ENCODE measurements around the gene P3H1. TPM values are rescaled to one million over a fixed set of nuclear protein-coding genes. Genes with fewer than 3 reads are reported as not detected.

The P3H1 gene
- total RNA-seq, 1 donor from 2014 or later = 22.0 TPM

- DNase-seq (ENCODE audit: low spot score) = peak; percentile 67
These were observed 23.3 kb downstream of the P3H1 start for GRCh38 chr1:42743317-42744147.

- no peak for DNase-seq (ENCODE audit: low spot score)
These were observed 24.1 kb downstream of the P3H1 start for GRCh38 chr1:42742617-42743316.

DNA sequence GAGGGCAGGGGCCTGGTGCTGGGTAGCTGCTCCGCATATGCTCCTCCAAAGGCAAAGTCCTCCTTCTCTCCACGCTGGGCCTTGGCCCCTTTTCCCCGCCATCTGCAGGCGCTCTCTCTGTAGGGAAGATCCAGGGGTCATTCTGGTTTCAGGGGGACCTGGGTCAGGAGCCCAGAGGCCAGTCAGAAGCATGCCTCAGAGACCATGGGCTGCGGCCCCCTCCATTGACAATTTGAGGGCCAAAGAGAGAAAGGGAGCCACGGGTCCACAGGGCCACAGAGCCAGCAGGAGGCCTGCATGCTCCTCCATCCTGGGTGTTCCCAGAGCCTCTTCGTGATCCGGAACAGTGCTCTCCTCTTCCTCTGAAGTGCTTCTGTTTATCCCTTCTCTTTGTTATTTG, 24.7 kb downstream of the P3H1 start:
- no peak for DNase-seq (ENCODE audit: low spot score)

DNA sequence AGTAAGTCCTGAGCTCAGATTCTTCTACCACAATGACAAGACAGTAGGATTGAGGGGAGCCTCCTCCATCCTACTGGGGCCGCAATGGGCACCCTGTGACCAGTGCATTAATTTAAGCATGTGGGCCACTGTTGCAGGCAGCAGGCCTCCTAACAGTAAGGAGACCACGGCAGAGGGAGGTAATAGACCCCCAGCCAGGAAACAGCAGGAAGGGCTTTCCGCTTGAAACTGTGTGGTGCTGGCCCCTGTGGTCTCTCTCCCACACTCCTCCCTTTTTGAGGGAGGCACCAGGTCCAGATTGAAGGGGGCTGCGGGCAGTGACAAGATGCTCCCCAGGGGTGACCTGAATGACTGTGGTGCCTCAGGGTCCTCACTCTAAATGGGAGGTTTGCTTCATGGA, 25.1 kb downstream of the P3H1 start:
- no peak for DNase-seq (ENCODE audit: low spot score)

DNA sequence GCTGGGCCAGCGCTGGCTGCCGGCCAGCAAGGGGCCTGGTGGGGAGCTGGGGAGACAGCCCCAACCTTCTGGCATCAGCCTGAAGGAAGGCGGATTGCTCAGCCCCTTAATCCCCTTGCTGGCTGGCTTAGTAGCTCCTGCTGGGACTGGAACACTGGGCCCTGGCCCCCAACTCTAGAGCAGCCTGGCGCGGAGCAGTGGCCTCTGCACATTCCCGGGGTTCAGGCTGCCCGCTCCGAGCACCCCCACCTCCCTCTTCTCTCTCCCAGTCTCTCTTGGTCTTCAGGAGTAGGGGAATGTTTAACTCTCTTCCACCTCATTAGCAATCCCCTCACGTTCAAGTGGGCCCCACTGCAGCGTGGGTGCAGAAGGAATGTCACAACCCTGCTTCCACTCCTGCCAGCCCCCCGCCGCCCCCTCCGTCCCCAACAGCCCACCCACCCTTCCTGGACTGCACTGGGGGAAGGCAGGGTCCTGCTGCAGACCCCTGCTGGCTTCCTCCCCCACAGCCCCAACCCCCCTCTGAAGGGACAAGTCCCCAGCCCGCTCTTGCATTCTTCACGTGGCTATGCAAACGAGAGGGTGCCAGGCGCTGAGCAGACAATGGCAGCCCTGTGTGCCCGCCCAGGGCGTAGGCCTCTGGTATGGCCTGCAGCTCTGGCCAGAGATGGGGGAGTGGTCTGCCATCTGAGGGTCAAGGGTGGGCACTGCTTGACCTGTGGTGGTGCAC, 25.8 kb downstream of the P3H1 start:
- DNase-seq (ENCODE audit: low spot score) = no peak

- no peak for DNase-seq (ENCODE audit: low spot score)
These were observed 26.8 kb downstream of the P3H1 start, which contains the start of gene CLDN19 for GRCh38 chr1:42739753-42740700. TSS of gene CLDN19 (minus strand) at chr1:42740236. CDS start at chr1:42740063, 173 bp downstream.

DNA sequence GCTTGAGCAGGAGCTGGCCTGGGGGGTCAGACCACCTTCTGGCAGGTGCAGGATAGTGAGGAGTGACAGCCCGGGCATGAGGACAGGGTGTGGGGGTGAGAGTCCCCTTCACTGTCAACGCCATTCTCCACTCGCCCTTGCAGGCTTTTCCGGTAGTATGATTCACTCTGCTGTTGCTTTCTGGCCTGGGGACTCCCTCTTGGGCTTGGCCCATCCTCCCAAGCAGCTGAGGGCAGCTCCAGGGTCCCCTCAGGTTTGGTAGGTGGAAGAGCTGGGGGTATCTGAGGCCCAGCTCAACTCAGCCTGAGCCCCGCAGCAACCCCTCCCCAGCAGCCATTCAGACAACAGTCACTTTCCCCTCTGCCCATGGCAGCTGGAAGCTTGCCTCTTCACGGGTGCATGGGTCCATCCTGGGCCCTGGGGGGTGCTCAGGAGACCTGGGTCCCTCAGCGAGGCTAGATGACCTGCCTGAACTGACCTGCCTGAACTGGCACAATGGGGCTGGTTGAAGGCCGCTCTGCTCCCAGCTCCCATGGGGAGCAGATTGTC, 28.1 kb downstream of the P3H1 start:
- DNase-seq (ENCODE audit: low spot score) = no peak

GRCh38 chr1:42737986-42738677, 28.7 kb downstream of the P3H1 start:
- DNase-seq (ENCODE audit: low spot score) = no peak

DNA sequence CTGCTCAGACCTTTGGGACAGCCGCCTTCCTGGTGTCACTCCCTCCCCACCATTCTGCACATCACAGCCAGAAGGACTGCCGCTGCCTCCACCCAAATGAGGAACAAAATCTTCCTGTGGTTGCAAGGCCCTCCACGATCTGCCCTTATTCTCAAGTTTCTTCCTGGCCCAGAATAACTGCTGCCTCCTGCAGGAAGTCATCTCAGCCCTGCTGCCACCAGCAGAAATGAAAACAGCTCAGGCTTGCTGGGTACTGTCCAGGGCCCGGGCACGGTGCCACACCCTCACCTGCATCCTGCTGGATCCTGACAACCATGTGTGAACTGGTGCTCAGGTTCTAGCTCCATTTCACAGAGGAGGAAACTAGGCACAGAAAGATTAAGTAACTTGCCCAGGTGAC, 29.6 kb downstream of the P3H1 start:
- no peak for DNase-seq (ENCODE audit: low spot score)

DNA sequence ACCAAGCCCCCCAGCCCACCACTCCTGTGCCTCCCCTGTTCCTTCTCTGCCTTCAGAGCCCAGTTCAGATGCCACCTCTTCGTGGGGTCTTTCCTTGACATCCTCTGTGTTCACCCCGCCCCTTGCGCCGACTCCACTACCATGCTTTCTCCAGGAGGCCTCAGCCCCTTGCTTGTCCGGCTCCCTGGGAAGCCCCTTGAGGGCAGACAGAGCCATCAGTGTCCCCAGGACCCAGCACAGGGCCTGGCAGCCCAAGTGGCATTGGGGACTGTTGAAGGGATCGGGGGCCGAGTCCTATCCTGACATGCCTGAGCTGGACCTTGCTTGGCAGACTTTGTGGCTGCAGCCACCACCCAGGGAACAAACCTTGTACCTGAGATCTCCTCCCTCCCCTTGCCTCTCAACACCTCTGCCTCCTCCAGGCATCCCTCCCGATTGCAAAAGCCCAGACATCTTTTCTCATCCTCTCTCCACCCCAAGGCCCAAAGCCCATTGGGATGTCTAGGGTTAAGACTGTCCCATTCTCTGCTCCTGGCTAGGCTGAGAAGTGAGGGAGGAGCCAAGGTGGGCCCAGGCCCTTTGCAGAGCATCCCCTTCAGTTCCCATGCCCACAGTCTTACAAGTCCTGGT, 30.1 kb downstream of the P3H1 start:
- no peak for DNase-seq (ENCODE audit: low spot score)

- DNase-seq (ENCODE audit: low spot score) = no peak
These were observed 30.7 kb downstream of the P3H1 start for GRCh38 chr1:42736152-42736551.

DNA sequence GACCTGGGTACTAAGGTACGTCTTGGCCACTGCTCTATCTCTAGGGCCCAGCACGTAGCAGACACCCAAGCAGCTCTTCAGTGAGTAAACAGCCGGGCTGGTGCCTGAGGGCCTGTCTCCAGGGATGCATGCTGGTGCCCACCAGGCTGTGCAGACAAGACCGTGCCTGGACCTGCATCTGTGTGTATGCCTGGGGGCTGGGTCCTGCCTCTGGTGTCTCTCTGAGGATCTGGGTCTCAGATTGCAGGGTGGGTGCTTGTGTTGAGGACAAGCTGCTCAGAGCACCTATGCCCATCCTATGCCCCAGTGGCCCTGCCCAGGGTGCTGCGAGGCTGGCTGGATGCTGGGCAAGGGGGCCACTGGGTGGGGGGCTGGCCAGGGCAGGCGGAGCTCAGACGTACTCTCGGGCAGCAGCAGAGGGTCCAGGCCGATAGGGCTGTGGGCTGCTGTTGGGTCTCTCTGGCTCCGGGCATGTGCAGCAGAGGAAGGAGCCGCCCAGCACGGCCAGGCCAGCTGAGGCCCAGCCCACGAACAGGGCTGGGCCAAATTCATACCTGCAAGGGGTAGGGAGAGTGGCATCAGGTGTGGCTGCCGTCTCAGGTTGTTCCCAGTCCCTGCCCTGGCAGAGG, 31.2 kb downstream of the P3H1 start:
- no peak for DNase-seq (ENCODE audit: low spot score)

DNA sequence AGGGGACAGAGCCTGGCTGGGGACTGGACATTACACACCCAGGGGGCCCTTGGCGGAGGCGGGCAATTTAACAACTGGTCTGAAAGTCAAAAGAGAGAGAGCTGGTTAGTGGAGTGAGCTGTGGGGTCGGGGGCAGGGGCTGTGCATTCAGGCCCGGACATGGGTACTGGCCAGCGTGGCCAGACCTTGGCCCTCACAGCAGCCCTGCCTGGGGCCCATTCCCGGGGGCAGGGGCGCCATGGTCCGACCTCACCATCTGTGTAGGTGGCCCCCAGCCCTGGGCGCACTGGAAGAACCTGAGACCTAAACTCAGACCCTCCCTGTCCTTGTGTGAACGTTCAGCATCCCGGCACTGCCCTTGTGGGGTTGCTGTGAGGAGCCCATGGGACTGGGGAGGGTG, 31.8 kb downstream of the P3H1 start:
- no peak for DNase-seq (ENCODE audit: low spot score)

DNA sequence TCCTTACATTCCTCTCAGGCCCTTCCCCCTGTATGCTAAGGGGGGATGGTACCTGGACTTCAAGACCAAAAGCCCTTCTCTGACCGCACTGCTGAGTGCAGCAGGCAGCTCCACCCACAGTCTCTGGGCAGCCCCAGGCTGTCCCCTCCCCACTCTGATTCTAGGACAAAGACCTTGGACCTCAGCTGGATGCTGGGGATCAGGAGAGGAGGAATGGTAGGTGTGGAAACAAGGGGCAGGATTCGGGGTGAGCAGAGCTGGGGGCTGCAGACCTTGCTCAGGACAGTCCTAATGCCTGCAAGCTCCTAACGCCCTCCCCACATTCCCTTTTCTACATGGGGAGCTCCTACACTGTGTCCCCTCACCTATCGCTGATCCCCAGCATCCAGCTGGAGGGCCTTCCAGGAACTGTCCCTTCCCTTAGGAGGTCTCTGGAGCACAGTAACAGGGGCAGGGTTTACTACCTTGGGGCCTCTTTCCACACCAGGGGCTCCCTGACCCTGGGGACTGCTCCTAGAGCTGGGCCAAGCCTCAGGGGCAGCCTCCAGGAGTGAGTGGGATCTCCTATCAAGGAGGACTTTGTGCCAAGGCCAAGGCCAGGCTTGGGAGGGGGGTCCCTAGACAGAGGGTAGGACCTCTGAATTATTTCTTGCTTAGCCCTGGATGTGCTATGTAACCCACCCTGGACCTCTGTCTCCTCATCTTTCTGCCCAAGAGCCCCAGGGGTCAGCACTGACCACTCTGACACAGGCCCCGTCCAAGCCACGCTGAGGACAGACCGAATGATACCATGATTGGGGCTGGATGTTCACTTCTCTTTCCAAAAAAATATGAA, 32.4 kb downstream of the P3H1 start:
- DNase-seq (ENCODE audit: low spot score) = no peak

DNA sequence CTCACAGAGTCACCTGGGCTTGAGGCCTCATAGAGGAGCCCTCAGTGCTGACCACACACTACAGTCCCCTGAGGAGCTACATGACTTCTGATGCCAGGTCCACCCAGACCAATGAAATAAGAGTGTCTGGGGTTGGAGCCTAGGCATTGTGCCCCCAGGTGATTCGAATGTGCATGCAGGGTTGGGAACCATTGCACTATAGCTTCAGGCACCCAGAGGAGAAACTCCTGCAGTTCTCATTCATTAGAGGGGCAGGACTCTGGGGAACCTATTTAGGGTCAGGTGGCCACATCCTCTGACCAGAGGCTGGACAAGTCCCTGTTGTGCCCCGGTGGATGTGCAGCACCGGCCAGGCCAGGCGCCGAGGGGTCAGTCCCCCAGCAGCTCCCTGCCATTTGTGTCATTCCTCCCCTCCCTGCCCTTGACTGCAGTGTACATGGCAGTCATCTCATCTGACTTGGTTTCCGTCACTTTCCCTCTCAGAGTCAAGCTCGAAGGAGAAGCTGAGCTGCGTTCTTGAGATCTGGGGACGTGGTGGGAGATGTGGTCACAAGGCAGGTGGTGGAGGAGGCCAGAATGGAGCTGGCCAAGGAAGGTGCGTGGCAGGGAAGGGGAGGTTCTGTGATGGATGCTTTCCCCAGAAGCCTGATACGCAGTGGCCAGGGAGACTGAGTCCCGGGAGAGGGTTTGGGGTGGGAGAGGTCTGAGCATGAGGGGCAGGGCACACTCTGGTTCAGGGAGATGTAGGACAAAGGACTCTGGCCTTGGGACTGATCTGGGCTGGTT, 33.2 kb downstream of the P3H1 start:
- no peak for DNase-seq (ENCODE audit: low spot score)

DNA sequence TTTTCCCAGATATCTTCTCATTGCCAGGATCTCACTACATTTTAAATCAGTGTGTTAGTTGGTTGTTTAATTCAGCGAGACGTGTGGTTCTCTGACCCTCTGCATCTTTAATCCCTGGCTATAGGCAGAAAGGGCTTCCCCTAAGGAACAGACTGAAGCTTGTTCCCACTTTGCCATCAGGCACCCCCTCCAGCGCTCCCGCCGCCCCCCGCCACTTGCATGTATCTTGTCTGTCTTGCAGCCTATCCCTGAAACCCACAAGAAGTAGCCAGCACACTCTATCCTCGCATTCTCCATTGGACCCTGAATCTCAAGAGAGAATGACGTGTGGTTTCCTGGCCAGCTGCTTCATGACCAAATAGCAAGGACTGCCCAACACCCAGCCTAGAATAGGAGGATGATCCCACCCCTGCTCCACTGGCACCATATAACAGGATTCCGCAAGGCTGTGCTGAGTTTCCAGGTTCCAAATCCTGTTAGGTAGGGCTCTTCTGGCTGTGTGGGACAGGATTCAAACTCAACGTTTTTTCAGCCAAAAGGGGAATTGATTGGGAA, 34.6 kb downstream of the P3H1 start:
- no peak for DNase-seq (ENCODE audit: low spot score)

DNA sequence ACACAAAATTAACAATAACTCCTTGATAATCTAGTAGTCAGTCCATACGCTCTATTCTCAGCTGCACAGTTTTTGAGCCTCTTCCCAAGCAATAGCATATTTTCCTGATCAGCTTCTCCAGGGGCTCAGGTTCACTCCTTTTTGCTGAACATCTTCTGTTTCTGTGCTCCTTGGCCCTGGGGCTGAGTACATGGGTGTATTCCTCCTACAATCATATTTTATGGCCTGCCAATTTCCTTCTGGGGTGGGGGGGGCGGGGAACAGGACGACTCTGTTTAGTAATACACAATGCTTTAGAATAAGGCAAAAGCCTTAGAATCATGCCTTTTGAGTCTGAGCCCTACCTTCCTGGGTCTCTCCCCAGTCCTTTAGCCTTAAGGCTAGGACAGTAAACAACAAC, 35.2 kb downstream of the P3H1 start:
- DNase-seq (ENCODE audit: low spot score) = no peak

All from ureter (tissue), 1 donor.